Measurements from ENCODE around the gene CPSF4.
"Not testable (repeated sequence)": the region's sequence is repeated elsewhere in the genome, so short reads cannot be mapped to it uniquely, and the experiment has no call there.

Gene CPSF4

GRCh38 chr7:99408379-99409191 is 30.2 kb upstream of the CPSF4 start, which contains the start of the genes BUD31 and PDAP1:
BUD31 (plus strand) TSS chr7:99408969; CDS start chr7:99411093, 2,124 bp downstream.
PDAP1 (minus strand) TSS chr7:99408597; CDS start chr7:99408548, 49 bp downstream.
- DNase-seq: peak; percentile 78

- no peak for DNase-seq
Observed at GRCh38 chr7:99409192-99409572, 29.6 kb upstream of the CPSF4 start.

- no peak for DNase-seq
Observed at GRCh38 chr7:99409806-99410205, 28.9 kb upstream of the CPSF4 start.

- DNase-seq: no peak
Observed at GRCh38 chr7:99410635-99411034, 28.1 kb upstream of the CPSF4 start.

- not testable (repeated sequence) for DNase-seq
Observed at GRCh38 chr7:99415513-99416127, 23.1 kb upstream of the CPSF4 start.

GRCh38 chr7:99418260-99418659 is 20.5 kb upstream of the CPSF4 start:
- no peak for DNase-seq

- DNase-seq: no peak
Observed at GRCh38 chr7:99419323-99420021, 19.3 kb upstream of the CPSF4 start.

GRCh38 chr7:99420213-99420612 is 18.5 kb upstream of the CPSF4 start:
- no peak for DNase-seq

GRCh38 chr7:99420986-99421385 is 17.8 kb upstream of the CPSF4 start:
- no peak for DNase-seq

GRCh38 chr7:99422186-99422585 is 16.6 kb upstream of the CPSF4 start:
- DNase-seq: no peak

GRCh38 chr7:99422625-99423024 is 16.1 kb upstream of the CPSF4 start:
- no peak for DNase-seq

GRCh38 chr7:99424932-99425730 is 13.6 kb upstream of the CPSF4 start:
- no peak for DNase-seq

GRCh38 chr7:99428972-99429566 is 9.7 kb upstream of the CPSF4 start:
- DNase-seq: no peak

GRCh38 chr7:99429756-99430155 is 9.0 kb upstream of the CPSF4 start:
- DNase-seq: no peak

- DNase-seq: not testable (repeated sequence)
Observed at GRCh38 chr7:99431756-99432540, 6.8 kb upstream of the CPSF4 start.

GRCh38 chr7:99433158-99433557 is 5.6 kb upstream of the CPSF4 start:
- no peak for DNase-seq

GRCh38 chr7:99437946-99438572 is 684 bp upstream of the CPSF4 start:
- no peak for DNase-seq

- DNase-seq: no peak
Observed at GRCh38 chr7:99440195-99440594, 1.5 kb downstream of the CPSF4 start.

GRCh38 chr7:99446096-99446495 is 7.4 kb downstream of the CPSF4 start:
- DNase-seq: no peak

GRCh38 chr7:99447943-99448342 is 9.2 kb downstream of the CPSF4 start:
- DNase-seq: no peak

- DNase-seq: no peak
Observed at GRCh38 chr7:99448855-99449254, 10.1 kb downstream of the CPSF4 start.

Measured in activated gamma-delta T cell (primary cell).